ENCODE results near the gene UGGT1.

Gene UGGT1

GRCh38 chr2:128228894-128229293, 137.9 kb downstream of the UGGT1 start:
- no peak for DNase-seq

- peak; percentile 80 for DNase-seq
Observed at GRCh38 chr2:128232965-128233789, 142.2 kb downstream of the UGGT1 start.

- DNase-seq, result no peak
Observed at GRCh38 chr2:128233790-128234395, 142.9 kb downstream of the UGGT1 start.

- DNase-seq, result no peak
Observed at GRCh38 chr2:128234613-128235012, 143.6 kb downstream of the UGGT1 start.

GRCh38 chr2:128235581-128235980, 144.6 kb downstream of the UGGT1 start:
- no peak for DNase-seq

- DNase-seq, result no peak
Observed at GRCh38 chr2:128236491-128237035, 145.6 kb downstream of the UGGT1 start.

- no peak for DNase-seq
Observed at GRCh38 chr2:128237081-128237534, 146.1 kb downstream of the UGGT1 start.

GRCh38 chr2:128237911-128238697, 147.1 kb downstream of the UGGT1 start:
- no peak for DNase-seq

- DNase-seq, result no peak
Observed at GRCh38 chr2:128241896-128242295, 150.9 kb downstream of the UGGT1 start.

Measured in CD4-positive, alpha-beta T cell treated with Interleukin-21 for 1 hour (primary cell).